ENCODE data around the gene MAZ. TPM values are rescaled to one million over a fixed set of nuclear protein-coding genes. Genes with fewer than 3 reads are reported as not detected.

Gene MAZ
- total and polyA plus RNA-seq, 2 donors from 2014 or later, result 85.5 to 137 TPM

DNA sequence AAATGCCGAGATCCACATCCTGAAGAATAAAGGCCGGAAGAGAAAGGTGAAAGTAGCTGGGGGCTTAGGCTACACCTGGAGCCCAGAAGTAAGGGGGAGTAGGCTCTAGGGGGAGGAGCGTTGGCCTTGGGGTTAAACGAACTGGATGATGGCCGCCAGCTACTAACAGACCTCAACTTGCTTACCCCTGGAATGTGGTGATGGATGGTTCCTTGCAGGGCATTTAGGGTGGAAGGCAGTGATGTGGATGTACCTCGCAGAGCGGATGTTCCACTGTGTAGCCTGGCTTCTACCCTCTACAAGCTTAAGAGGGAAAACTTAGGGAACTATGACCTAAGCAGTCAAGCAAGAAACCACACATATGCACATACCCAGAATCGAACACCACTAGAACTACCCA is 2.3 kb upstream of the MAZ start:
- intact Hi-C loops (cut with DNase I), result no loop called here

DNA sequence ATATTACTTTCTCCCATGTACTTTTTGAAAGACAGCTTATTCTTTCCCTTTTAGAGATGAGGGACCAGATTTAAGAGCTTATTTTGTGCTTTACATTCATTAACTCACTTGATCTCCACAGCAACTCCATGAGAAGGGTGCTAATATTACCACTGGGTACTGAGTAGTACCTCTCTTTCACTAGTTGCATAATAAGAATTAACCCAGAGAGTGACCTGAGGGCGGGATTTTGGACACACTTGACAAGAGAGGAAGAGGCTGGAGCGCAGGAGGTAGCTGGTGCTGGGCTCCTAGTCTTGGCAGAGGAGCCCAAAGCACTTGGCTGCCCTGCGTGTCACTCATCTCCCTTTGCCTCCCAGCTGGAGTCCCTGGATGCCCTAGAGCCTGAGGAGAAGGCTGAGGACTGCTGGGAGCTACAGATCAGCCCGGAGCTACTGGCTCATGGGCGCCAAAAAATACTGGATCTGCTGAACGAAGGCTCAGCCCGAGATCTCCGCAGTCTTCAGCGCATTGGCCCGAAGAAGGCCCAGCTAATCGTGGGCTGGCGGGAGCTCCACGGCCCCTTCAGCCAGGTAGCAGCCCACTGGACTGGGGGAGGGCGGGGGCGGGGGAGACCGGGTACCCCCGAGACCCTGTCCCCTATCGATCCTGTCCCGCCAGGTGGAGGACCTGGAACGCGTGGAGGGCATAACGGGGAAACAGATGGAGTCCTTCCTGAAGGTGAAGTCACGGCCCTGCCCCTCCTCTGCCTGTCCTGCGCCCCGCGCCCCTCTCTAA is 1.7 kb upstream of the MAZ start:
- peaks cover 3 to 7% (median 5%) of the 10 kb centered on the region in 3 donors for H3K36me3 ChIP-seq (ENCODE audit: control insufficient read depth in 2 of 3, insufficient read depth in 3 of 3, low read length in 3 of 3)
- H3K9me3 ChIP-seq (ENCODE audit: control insufficient read depth in 2 of 3, insufficient read depth in 1 of 3, low read length in 3 of 3), result no peaks in the 10 kb centered on the region
- intact Hi-C loops (cut with DNase I), result no loop called here
- no peak for FAIRE-seq
- TF ChIP-seq, protein P1, sequence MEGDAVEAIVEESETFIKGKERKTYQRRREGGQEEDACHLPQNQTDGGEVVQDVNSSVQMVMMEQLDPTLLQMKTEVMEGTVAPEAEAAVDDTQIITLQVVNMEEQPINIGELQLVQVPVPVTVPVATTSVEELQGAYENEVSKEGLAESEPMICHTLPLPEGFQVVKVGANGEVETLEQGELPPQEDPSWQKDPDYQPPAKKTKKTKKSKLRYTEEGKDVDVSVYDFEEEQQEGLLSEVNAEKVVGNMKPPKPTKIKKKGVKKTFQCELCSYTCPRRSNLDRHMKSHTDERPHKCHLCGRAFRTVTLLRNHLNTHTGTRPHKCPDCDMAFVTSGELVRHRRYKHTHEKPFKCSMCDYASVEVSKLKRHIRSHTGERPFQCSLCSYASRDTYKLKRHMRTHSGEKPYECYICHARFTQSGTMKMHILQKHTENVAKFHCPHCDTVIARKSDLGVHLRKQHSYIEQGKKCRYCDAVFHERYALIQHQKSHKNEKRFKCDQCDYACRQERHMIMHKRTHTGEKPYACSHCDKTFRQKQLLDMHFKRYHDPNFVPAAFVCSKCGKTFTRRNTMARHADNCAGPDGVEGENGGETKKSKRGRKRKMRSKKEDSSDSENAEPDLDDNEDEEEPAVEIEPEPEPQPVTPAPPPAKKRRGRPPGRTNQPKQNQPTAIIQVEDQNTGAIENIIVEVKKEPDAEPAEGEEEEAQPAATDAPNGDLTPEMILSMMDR (IDR thresholded peaks at IDR 0.05; ENCODE audit: borderline replicate concordance, extremely low read depth, insufficient read depth), result no peak
- peaks cover 2 to 27% (median 18%) of the 10 kb centered on the region in 3 donors for H3K4me1 ChIP-seq (ENCODE audit: control insufficient read depth in 2 of 3, insufficient read depth in 2 of 3, low read depth in 1 of 3, low read length in 3 of 3)
- H3K9ac ChIP-seq (ENCODE audit: low read length in 3 of 3), result peak overlapping the region; percentile 73 to 86 (median 78)
- H3K4me3 ChIP-seq (ENCODE audit: low read length in 3 of 3), result peak overlapping the region; percentile 80 to 85 (median 85)
- peak overlapping the region; percentile 95 for H3K27ac ChIP-seq (ENCODE audit: low read depth in 2 of 2, low read length in 2 of 2)
- H3K27me3 ChIP-seq (ENCODE audit: control insufficient read depth, insufficient read depth, low read length), result no peaks in the 10 kb centered on the region
- peak in 2 of 5 donors; percentile 44 to 54 for DNase-seq

More for the DNA sequence above, 2.3 kb upstream of the MAZ start:
- Histone ChIP-seq H3K27ac (ENCODE audit: low read depth in 2 of 2, low read length in 2 of 2) (no peak overlapping the region), H3K27me3 (ENCODE audit: control insufficient read depth, insufficient read depth, low read length) (no peaks in the 10 kb centered on the region), H3K9ac (ENCODE audit: low read length in 3 of 3) (peak overlapping the region in 2 of 3 donors; percentile 34 to 73), H3K36me3 (ENCODE audit: control insufficient read depth in 2 of 3, insufficient read depth in 3 of 3, low read length in 3 of 3) (peaks cover 5 to 13% (median 8%) of the 10 kb centered on the region in 3 donors), H3K4me3 (ENCODE audit: low read length in 3 of 3) (peak overlapping the region in 1 of 3 donors; percentile 85), H3K4me1 (ENCODE audit: control insufficient read depth in 2 of 3, insufficient read depth in 2 of 3, low read depth in 1 of 3, low read length in 3 of 3) (peaks cover 2 to 27% (median 16%) of the 10 kb centered on the region in 3 donors), H3K9me3 (ENCODE audit: control insufficient read depth in 2 of 3, insufficient read depth in 1 of 3, low read length in 3 of 3) (no peaks in the 10 kb centered on the region)
- TF ChIP-seq, protein P1 (IDR thresholded peaks at IDR 0.05; ENCODE audit: borderline replicate concordance, extremely low read depth, insufficient read depth), result no peak
- no peak for FAIRE-seq
- DNase-seq, result peak in 1 of 5 donors; percentile 42

DNA sequence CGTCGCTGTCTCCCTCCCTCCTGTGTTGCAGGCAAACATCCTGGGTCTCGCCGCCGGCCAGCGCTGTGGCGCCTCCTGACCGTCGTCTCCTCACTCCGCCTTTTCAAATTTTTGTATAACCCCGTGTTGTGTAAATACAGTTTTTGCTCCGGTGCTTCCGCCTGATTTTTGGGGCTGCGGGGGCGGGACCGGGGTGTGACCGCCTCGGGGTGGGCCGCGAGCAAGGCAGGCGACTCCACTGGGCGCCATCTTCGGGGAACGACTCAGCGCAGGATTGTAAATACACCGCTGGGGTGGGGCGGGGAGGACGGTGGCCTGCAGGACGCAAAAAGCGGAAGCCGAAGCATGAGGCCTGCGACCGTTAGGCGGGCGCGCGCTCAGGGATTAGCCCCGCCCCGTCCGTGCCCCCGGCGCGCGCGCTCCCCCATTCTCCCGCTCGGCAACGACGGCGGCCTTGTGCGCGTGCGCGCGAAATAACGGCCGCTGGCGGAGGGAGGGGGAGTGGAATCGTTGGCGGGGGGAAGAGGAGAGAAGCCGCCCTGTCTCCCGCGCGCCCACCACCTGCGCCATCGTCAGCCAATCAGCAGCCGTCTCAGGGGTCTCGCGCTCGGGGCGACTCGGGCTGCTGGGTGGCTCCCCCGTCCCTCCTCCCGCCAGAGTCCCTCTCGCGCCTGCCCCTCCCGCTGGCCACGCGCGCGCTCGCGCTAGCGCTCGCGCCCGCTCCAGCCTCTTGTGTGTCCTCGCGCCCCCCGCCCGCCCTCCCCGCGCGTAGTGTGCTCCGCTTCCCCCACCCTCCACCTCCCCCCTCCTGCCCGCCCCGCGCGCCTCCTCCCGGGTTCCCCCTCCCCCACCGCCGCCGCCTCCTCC is 864 bp upstream of the MAZ start:
- H3K4me1 ChIP-seq (ENCODE audit: control insufficient read depth in 2 of 3, insufficient read depth in 2 of 3, low read depth in 1 of 3, low read length in 3 of 3), result peaks cover 2 to 29% (median 18%) of the 10 kb centered on the region in 3 donors
- H3K9ac ChIP-seq (ENCODE audit: low read length in 3 of 3), result peak overlapping the region; percentile 73 to 86 (median 78)
- FAIRE-seq (no peak), DNase-seq (peak; percentile 99)
- H3K4me3 ChIP-seq (ENCODE audit: low read length in 3 of 3), result peak overlapping the region; percentile 80 to 85 (median 85)
- no peaks in the 10 kb centered on the region for H3K9me3 ChIP-seq (ENCODE audit: control insufficient read depth in 2 of 3, insufficient read depth in 1 of 3, low read length in 3 of 3)
- intact Hi-C loops (cut with DNase I), result no loop called here
- peak overlapping the region; percentile 95 for H3K27ac ChIP-seq (ENCODE audit: low read depth in 2 of 2, low read length in 2 of 2)
- peaks cover 2 to 5% (median 3%) of the 10 kb centered on the region in 3 donors for H3K36me3 ChIP-seq (ENCODE audit: control insufficient read depth in 2 of 3, insufficient read depth in 3 of 3, low read length in 3 of 3)
- TF ChIP-seq, protein P1 (IDR thresholded peaks at IDR 0.05; ENCODE audit: borderline replicate concordance, extremely low read depth, insufficient read depth), result peak; percentile 7
- no peaks in the 10 kb centered on the region for H3K27me3 ChIP-seq (ENCODE audit: control insufficient read depth, insufficient read depth, low read length)

All from kidney (tissue), 14 donors.